NCI-H1694 (cell line): Measurements from ENCODE around the gene SLAMF6.
A peak's percentile ranks its signal among the peaks of the same experiment; 100 is the strongest.
"Not testable (repeated sequence)": the region's sequence is repeated elsewhere in the genome, so short reads cannot be mapped to it uniquely, and the experiment has no call there.

Source experiments
- DNase-seq: peaks from one replicate; lab custom pipeline; 2025; lab: John Stamatoyannopoulos, UW

SLAMF6 gene

DNA sequence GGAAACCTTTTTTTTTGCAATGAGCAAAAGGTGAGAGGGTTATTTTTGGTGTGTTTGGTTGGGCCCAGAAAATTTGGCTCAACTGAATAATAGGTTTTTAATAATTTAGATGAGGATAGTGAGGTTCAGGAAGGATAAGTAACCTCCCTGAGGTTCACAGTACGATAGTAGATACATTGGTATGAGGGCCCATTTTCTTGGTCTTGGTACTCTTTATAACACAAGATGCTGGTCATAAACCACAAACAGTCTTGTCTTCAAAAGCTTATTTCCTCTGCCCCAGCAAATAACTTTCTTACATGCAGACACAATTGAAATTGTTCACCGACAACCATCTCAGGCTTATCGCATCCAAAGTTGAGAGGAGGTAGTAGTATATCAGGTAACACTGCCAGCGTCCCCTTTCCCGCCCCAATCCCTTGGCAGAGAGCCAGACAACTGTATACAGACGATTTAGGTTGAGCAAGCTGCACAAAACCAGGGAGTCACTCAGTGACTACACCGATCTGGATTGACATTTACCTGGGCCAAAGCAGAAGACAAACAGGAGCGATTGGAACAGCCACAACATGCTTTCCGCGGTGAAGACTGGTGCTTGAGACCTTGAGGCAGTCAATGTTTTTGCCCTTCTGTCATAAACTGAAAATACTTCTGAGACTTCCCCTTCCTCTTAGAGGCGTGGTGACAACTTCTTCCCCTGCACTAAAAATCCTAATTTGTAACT is at the start of gene SLAMF6:
Gene SLAMF6 (minus strand): TSS at position 634 of the 724 bp plus-strand sequence. CDS start 63 bp downstream, at position 571.
- no peak for DNase-seq

DNA sequence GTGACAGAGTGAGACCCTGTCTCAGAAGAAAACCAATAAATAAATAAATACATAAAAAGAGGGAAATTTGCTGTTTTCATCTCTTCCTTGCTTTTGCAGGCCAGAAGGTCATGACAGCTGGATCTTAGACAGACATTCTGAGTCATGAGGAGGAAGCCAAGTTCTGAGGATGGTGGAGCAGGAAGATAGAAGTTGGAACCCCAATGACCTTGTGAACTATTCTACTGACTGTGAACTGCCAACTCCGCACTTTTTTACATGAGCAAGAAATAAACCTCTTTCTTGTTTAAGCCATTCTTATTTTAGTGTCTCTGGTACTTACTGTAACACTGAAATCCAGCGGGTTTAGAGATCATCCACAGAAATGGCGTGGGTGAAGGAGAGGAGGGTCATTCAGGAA is 47.8 kb upstream of the SLAMF6 start:
- no peak for DNase-seq

DNA sequence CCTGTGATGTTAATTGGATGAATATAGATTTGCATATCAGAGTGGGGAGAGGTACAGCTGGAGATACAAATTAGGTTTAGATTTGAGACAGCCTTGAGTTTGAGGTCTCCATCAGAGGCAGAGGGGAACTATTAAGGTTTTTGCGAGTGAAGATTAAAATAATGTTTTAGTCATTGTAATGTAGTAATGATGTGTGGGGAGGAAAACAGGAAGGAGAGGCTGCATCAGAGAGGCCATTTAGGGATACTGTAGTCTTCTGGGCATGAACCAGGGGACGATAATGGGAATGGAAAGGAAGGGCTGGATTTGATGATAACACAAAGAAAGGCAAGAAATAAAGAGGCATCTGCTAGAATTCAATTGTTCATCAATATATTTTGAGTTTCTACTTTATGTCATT is 46.8 kb upstream of the SLAMF6 start:
- no peak for DNase-seq

DNA sequence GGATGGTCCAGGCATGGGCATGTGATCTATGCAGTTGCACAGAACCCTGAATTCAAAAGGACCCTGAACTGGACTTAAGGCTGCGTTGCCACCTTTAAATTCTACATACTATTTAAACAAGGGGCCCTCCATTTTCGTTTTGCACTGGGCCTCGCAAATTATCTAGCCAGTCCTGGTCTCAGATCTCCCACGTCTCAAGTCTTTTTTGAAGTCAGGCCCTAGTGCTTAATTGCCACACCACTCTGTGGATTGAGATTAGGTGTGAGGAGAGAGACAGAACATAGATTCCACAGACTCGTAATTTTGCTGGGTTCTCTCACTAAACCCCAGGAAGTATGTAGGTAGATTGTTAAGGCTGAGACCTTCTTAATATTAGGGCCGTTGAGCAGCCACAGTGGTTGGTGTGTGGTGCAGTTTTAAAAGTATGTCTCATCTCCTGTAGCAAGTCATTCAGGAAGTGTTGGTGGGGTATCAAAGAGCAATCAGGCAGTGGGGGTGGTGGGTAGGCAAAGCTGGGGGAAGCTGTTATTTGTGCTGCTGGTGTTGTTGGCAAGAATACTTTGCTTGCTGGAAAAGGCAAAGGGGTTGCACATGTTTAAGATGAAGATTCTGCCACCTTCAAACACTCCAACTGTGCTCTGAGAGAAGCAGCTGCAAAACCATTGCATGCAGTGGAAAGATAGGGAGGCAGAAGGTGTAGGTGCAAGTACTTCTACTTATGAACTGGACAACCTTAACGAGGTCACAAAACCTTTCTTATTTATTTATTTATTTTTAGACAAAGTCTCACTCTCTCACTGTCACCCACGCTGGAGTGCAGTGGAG is 45.0 kb upstream of the SLAMF6 start:
- DNase-seq = no peak

- DNase-seq = no peak
Observed at GRCh38 chr1:160567341-160567740, 44.3 kb upstream of the SLAMF6 start.

DNA sequence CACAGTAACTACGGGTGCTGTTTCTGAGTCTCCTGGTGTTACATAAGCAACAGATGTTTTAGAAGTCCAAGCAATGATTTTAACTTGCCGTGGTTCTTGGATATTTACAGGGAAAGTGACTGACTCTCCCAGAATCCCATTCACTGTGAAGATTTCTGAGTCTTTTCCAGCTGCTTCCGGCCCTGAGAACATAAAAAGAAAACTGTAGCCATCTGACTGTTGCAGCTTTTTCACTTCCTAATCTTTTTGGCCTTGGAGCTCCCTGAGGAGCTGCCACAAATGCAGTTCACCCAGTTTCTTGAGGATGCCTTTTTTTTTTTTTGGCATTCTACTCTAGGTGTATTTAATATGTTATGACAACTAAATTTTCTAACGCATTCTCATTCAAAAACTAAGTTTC is 42.5 kb upstream of the SLAMF6 start:
- no peak for DNase-seq

GRCh38 chr1:160563230-160563629 is 40.2 kb upstream of the SLAMF6 start:
- not testable (repeated sequence) for DNase-seq

- DNase-seq = not testable (repeated sequence)
Observed at GRCh38 chr1:160562745-160563144, 39.7 kb upstream of the SLAMF6 start.

GRCh38 chr1:160560806-160561205 is 37.8 kb upstream of the SLAMF6 start:
- no peak for DNase-seq

DNA sequence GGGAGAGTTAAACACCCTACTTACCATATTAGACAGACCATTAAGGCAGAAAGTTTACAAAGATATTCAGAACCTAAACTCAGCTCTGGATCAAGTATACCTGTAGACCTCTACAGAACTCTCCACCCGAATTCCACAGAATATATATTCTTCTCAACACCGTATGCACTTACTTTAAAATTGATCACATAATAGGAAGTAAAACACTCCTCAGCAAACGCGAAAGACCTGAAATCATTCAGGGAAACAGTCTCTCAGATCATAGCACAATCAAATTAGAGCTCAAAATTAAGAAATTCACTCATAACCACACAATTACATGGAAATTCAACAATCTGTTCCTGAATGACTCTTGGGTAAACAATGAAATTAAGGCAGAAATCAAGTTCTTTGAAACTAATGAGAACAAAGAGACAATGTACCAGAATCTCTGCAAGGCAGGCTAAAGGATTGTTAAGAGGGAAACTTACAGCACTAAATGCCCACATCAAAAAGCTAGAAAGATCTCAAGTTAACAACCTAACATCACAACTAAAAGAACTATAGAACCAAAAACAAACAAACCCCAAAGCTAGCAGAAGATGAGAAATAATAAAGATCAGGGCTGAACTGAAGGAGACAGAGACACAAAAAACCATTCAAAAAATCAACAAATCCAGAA is 37.1 kb upstream of the SLAMF6 start:
- DNase-seq = no peak

GRCh38 chr1:160559437-160559836 is 36.4 kb upstream of the SLAMF6 start:
- not testable (repeated sequence) for DNase-seq

DNA sequence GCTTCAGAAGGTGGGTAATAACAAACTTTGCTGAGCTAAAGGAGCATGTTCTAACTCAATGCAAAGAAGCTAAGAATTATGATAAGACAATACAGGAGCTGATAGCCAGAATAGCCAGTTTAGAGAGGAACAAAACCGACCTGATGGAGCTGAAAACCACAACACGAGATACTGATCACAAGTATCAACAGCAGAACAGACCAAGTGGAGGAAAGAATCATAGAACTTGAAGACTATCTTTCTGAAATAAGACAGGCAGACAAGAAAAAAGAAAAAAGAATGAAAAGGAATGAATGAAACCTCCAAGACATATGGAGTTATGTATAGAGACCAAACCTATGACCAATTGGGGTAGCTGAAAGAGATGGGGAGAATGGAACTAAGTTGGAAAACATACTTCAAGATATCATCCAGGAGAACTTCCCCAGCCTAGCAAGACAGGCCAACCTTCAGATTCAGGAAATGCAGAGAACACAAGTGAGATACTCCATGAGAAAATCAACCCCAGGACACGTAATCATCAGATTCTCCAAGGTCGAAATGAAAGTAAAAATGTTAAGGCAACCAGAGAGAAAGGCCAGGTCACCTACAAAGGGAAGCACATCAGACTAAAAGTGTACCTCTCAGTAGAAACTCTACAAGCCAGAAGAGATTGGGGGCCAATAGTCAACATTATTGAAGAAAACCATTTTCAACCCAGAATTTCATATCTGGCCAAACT is 35.8 kb upstream of the SLAMF6 start:
- no peak for DNase-seq

- DNase-seq = no peak
Observed at GRCh38 chr1:160553778-160554177, 30.7 kb upstream of the SLAMF6 start.

GRCh38 chr1:160552425-160552824 is 29.4 kb upstream of the SLAMF6 start:
- no peak for DNase-seq

- DNase-seq = peak; percentile 99
Observed at GRCh38 chr1:160550572-160551034, 27.5 kb upstream of the SLAMF6 start.

DNA sequence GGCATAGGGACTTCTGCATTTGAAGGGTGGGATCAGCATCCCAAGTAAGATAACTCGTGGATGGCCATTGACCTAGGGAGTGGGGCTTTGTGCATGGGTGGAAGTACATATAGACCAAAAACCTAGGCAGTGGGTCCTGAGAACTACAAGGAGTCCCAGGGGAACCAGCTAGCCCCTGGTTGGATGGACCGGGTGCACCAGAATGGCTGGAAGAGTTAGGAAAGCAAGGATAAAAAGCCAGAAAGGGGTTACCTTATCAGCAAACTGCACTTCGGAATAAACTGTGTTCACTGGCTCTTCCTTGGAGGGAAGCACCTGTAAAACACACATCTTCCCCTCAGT is 26.6 kb upstream of the SLAMF6 start:
- DNase-seq = peak; percentile 99

GRCh38 chr1:160548960-160549664 is 26.1 kb upstream of the SLAMF6 start:
- peak; percentile 100 for DNase-seq

- DNase-seq = peak; percentile 100
Observed at GRCh38 chr1:160548183-160548582, 25.1 kb upstream of the SLAMF6 start.

DNA sequence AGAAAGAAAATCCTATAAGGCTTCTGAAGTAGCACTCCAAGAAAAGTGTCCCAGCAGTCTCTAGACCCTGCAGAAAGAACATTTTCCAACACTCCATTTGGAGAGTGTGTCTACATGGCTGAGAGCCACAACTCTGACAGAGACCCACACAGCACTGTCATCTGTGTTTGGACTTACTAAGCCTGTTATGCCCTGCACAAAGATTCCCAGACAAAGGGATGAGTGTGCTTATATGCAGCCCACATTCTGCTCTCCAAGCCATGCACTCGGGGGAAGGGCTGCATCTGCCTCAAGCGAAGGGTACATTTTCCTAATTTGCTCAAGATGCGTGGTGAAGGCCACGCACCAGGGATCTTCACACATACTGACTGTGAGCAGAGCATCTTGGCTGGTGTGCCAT is 24.4 kb upstream of the SLAMF6 start:
- peak; percentile 100 for DNase-seq

GRCh38 chr1:160546942-160547341 is 23.9 kb upstream of the SLAMF6 start:
- DNase-seq = no peak

- peak; percentile 100 for DNase-seq
Observed at GRCh38 chr1:160544647-160545046, 21.6 kb upstream of the SLAMF6 start.
